Measurements from ENCODE around the gene STK40.

The STK40 gene

DNA sequence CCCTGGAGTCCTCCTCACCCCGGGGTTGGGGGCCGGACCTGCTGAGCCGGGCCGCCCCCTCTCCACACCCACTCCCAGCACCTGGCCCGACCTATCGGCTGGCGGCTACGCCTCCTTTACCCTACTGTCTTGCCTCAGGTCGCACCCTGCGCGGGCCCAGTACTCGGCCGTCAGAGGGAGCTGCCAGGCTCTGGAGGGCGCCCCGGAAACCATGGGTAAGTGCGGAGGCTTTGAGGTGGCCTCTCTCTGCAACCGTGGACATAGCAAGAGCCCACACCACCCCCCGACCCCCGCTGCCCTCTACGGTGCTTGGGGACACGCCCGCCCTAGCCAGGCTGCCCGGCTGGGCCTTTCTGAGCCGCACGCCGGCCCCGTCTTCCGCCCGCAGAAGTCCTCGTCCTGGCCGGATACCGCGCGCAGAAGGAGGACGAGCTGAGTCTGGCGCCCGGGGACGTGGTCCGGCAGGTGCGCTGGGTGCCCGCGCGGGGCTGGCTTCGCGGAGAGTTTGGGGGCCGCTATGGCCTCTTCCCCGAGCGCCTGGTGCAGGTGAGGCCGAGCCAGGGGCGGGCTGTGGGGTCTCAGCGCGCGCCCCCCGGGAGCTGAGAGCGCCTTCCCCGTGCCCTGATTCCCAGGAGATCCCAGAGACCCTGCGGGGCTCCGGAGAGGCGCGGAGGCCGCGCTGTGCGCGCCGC lies 79.4 kb downstream of the STK40 start, which contains the start of gene SH3D21:
Gene SH3D21, plus strand, starts transcription at position 159 of the 692 bp plus-strand sequence. Its CDS starts 53 bp downstream, at position 212.
- DNase-seq = no peak

GRCh38 chr1:36305915-36306209 lies 79.9 kb downstream of the STK40 start:
- no peak for DNase-seq

GRCh38 chr1:36304970-36305914 lies 80.5 kb downstream of the STK40 start:
- DNase-seq = no peak

- no peak for DNase-seq
Observed at GRCh38 chr1:36304521-36304920, 81.2 kb downstream of the STK40 start.

GRCh38 chr1:36303650-36304360 lies 81.9 kb downstream of the STK40 start:
- DNase-seq = no peak

DNA sequence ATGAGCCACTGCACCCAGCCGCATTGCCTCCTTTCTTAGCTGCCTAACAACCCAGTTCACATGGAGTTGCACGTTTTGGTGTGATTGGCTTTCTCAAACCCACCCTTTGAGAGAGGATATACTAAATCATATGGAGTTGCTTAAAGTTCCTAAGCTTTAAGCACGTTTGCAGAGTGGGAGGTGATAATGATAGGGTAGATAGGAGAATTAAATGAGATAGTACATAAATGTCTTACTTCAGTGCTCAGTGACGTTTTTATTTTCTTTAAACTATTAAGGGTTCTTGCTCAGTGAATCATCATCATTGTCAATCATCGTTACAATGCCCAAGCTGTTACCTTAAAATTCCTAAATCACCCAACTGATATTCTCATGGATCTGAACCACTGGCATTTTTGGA lies 82.5 kb downstream of the STK40 start:
- no peak for DNase-seq

DNA sequence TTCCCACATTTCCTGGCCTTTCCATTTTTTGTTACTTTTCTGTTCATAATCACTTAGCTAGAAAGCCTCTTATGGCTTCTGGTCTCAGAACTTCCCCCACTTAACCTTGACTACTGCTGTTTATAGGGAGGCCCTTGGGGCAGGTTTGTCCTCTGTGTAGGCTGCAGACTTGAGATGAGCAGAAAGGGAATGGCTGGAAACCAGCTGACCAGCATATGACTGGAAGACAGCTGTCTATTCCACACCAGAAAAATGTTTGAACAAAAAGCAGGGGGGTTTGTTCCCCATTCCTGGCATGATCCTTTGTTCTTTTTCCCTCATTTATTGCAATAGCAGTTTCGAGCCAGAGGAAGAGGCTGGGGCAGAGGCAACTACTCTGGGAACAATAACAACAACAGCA lies 84.5 kb downstream of the STK40 start:
- no peak for DNase-seq

DNA sequence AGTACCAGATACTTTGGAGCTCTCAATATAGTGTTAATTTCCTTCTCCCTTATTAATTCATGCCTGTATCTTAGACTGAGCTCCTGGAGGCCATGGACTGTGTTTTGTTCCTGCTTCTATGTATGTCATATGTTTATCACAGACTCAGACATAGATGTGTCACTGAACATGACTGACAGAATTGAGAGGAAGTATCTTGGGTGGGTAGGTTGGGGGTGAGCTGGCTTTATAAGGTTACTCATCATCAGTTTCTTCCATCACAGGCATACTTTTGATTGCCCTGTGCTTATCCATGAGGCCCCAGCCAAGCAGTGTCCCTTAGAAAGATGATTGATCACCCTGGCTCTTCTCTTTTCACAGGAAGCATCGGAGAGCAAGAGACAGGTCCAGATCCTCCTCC lies 85.2 kb downstream of the STK40 start:
- DNase-seq = no peak

- DNase-seq = no peak
Observed at GRCh38 chr1:36298640-36299039, 87.1 kb downstream of the STK40 start.

GRCh38 chr1:36297062-36297461 lies 88.7 kb downstream of the STK40 start:
- no peak for DNase-seq

GRCh38 chr1:36295390-36295789 lies 90.3 kb downstream of the STK40 start:
- DNase-seq = no peak
